ENCODE data around the gene HDAC8.
"Not testable (repeated sequence)": the region's sequence is repeated elsewhere in the genome, so short reads cannot be mapped to it uniquely, and the experiment has no call there.

Gene HDAC8

GRCh38 chrX:72572248-72573157 lies at the start of gene HDAC8:
Gene HDAC8 (minus strand): TSS chrX:72572843. CDS start chrX:72572761, 82 bp downstream.
- DNase-seq = peak in 1 of 2 experiments; percentile 5

GRCh38 chrX:72621625-72622485 lies 49.2 kb upstream of the HDAC8 start:
- DNase-seq = no peak

- no peak for DNase-seq
Measured at GRCh38 chrX:72621163-72621562, 48.5 kb upstream of the HDAC8 start.

GRCh38 chrX:72620550-72621145 lies 48.0 kb upstream of the HDAC8 start:
- DNase-seq = no peak

- DNase-seq = no peak
Measured at GRCh38 chrX:72609313-72609712, 36.7 kb upstream of the HDAC8 start.

GRCh38 chrX:72604705-72605104 lies 32.1 kb upstream of the HDAC8 start:
- DNase-seq = no peak

GRCh38 chrX:72604112-72604511 lies 31.5 kb upstream of the HDAC8 start:
- DNase-seq = no peak

GRCh38 chrX:72591038-72591437 lies 18.4 kb upstream of the HDAC8 start:
- not testable (repeated sequence) for DNase-seq

GRCh38 chrX:72584163-72584562 lies 11.5 kb upstream of the HDAC8 start:
- no peak for DNase-seq

- no peak for DNase-seq
Measured at GRCh38 chrX:72576141-72576894, 3.7 kb upstream of the HDAC8 start.

- no peak for DNase-seq
Measured at GRCh38 chrX:72573158-72573511, 492 bp upstream of the HDAC8 start.

- no peak for DNase-seq
Measured at GRCh38 chrX:72569786-72570185, 2.9 kb downstream of the HDAC8 start.

- DNase-seq = no peak
Measured at GRCh38 chrX:72568406-72569092, 4.1 kb downstream of the HDAC8 start.

- no peak for DNase-seq
Measured at GRCh38 chrX:72566448-72566847, 6.2 kb downstream of the HDAC8 start.

- not testable (repeated sequence) for DNase-seq
Measured at GRCh38 chrX:72559655-72560054, 13.0 kb downstream of the HDAC8 start.

GRCh38 chrX:72554448-72555140 lies 18.0 kb downstream of the HDAC8 start:
- DNase-seq = no peak

- not testable (repeated sequence) for DNase-seq
Measured at GRCh38 chrX:72552443-72552842, 20.2 kb downstream of the HDAC8 start.

- DNase-seq = no peak
Measured at GRCh38 chrX:72545990-72546389, 26.7 kb downstream of the HDAC8 start.

- peak in 1 of 2 experiments; percentile 7 for DNase-seq
Measured at GRCh38 chrX:72540318-72540717, 32.3 kb downstream of the HDAC8 start.

- DNase-seq = no peak
Measured at GRCh38 chrX:72539822-72540221, 32.8 kb downstream of the HDAC8 start.

GRCh38 chrX:72536542-72536941 lies 36.1 kb downstream of the HDAC8 start:
- DNase-seq = peak; percentile 4 to 19
